Thyroid gland (tissue), 4 donors: ENCODE measurements around the gene PCSK7.

ENCODE experiments used
- POLR2A ChIP-seq, 2 donors: fragments of 450-650 bp; IDR thresholded peaks; one replicate each; pipeline ENCODE4 v1.6.1; 2017; ENCODE audit warnings: antibody characterized with exemption in 2 of 2, mild to moderate bottlenecking in 2 of 2, moderate library complexity in 1 of 2
- TF ChIP-seq, protein P1 (sequence below), 6 experiments: fragments of 200-600 bp in 3 of 6; fragments of 450-650 bp in 3 of 6; sonication (generic) in 3 of 6; IDR thresholded peaks; one replicate each; pipeline ENCODE4 v1.5.1; 2016 to 2019; ENCODE audit warnings: antibody characterized with exemption in 6 of 6, mild to moderate bottlenecking in 2 of 6, inconsistent platforms in 1 of 6, moderate library complexity in 1 of 6

- TF ChIP-seq, protein P1, sequence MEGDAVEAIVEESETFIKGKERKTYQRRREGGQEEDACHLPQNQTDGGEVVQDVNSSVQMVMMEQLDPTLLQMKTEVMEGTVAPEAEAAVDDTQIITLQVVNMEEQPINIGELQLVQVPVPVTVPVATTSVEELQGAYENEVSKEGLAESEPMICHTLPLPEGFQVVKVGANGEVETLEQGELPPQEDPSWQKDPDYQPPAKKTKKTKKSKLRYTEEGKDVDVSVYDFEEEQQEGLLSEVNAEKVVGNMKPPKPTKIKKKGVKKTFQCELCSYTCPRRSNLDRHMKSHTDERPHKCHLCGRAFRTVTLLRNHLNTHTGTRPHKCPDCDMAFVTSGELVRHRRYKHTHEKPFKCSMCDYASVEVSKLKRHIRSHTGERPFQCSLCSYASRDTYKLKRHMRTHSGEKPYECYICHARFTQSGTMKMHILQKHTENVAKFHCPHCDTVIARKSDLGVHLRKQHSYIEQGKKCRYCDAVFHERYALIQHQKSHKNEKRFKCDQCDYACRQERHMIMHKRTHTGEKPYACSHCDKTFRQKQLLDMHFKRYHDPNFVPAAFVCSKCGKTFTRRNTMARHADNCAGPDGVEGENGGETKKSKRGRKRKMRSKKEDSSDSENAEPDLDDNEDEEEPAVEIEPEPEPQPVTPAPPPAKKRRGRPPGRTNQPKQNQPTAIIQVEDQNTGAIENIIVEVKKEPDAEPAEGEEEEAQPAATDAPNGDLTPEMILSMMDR (IDR thresholded peaks at IDR 0.05): no peak
- no peak for TF ChIP-seq POLR2A (IDR thresholded peaks at IDR 0.05)
Observed at GRCh38 chr11:117232911-117233409, 1.1 kb upstream of the PCSK7 start.
